ACC112 (cell line): Measurements from ENCODE around the gene KDM1A.
"Not testable (repeated sequence)": the region's sequence is repeated elsewhere in the genome, so short reads cannot be mapped to it uniquely, and the experiment has no call there.

Source experiments
- H2AFZ ChIP-seq: fragments of 200-600 bp; sonication (generic); one replicate; pipeline ENCODE4 v1.6.0; 2017; ENCODE audit warnings: antibody characterized with exemption, low read length; ENCODE audit not compliant: unreplicated experiment
- H3K27ac ChIP-seq: fragments of 200-600 bp; sonication (generic); 2 replicates; pipeline ENCODE4 v1.5.1; 2014; ENCODE audit warnings: low read depth, mild to moderate bottlenecking, antibody characterized with exemption, low read length, moderate library complexity
- H3K27me3 ChIP-seq: fragments of 200-600 bp; sonication (generic); 2 replicates; pipeline ENCODE4 v1.6.1; 2014; ENCODE audit warnings: mild to moderate bottlenecking, antibody characterized with exemption, low read length, moderate library complexity, mixed read lengths; ENCODE audit not compliant: insufficient read depth
- H3K36me3 ChIP-seq: fragments of 200-600 bp; sonication (generic); 2 replicates; pipeline ENCODE4 v1.6.1; 2016; ENCODE audit warnings: mild to moderate bottlenecking, antibody characterized with exemption, low read length, moderate library complexity, mixed read lengths; ENCODE audit not compliant: insufficient read depth
- H3K4me1 ChIP-seq: fragments of 200-600 bp; sonication (generic); one replicate; pipeline ENCODE4 v1.6.1; 2016; ENCODE audit warnings: low read length, mixed read lengths; ENCODE audit not compliant: insufficient read depth, unreplicated experiment, control insufficient read depth
- H3K4me3 ChIP-seq: fragments of 200-600 bp; sonication (generic); 2 replicates; pipeline ENCODE4 v1.5.1; 2014; ENCODE audit warnings: mild to moderate bottlenecking, low read depth, low read length
- H3K79me2 ChIP-seq: fragments of 200-600 bp; sonication (generic); one replicate; pipeline ENCODE4 v1.6.0; 2016; ENCODE audit warnings: low read length; ENCODE audit not compliant: control insufficient read depth, unreplicated experiment, insufficient read depth

Gene KDM1A

DNA sequence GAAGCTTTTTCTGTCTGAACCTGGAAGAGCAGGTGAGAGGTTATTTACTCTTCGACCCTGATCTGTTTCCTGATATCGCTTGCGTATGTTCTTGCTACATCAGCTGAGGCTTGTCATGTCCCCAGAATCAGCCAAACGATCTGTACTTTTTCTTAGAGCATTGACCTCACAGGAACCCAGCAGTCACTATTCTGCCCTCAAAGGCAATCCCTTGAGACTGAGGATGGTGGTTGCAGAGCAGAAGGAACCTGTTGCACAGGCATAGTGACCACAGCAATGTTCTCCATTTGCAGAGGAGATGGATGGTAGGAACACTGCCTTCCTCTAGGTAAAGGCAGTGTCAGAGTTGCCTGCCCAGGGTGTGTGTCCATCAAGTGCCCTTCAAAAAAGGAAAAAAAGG is 35.3 kb upstream of the KDM1A start:
- Histone ChIP-seq H3K4me3 (no peak overlapping the region), H3K36me3 (no peaks in the 10 kb centered on the region), H3K27me3 (0 out of 2 replicates have a peak, but pooled peaks cover 4% of the 10 kb centered on the region), H3K79me2 (no peaks in the 10 kb centered on the region), H2AFZ (no peak overlapping the region), H3K4me1 (peaks cover 3% of the 10 kb centered on the region), H3K27ac (no peak overlapping the region)

DNA sequence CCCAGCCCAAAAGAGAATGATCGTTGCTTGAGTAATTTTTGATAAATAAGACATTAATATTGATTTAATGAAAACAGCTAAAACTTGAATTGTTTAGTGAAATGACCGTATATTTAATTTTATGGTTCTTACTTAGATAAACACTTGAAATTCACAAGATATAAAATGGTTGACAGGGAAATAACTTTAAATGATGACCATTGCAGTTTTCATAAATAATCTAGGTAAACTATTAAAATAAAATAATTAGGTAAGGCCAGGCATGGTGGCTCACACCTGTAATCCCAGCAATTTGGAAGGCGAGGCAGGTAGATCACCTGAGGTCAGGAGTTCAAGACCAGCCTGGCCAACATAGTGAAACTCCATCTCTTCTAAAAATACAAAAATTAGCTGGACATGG is 26.9 kb upstream of the KDM1A start:
- H3K36me3 ChIP-seq, H3K79me2 ChIP-seq, H3K27me3 ChIP-seq, H3K4me3 ChIP-seq, H3K4me1 ChIP-seq, H2AFZ ChIP-seq, H3K27ac ChIP-seq: not testable (repeated sequence)

- not testable (repeated sequence) for H2AFZ ChIP-seq, H3K27me3 ChIP-seq, H3K36me3 ChIP-seq, H3K4me1 ChIP-seq, H3K27ac ChIP-seq, H3K4me3 ChIP-seq, H3K79me2 ChIP-seq
Measured at GRCh38 chr1:22993220-22993795, 26.0 kb upstream of the KDM1A start.

DNA sequence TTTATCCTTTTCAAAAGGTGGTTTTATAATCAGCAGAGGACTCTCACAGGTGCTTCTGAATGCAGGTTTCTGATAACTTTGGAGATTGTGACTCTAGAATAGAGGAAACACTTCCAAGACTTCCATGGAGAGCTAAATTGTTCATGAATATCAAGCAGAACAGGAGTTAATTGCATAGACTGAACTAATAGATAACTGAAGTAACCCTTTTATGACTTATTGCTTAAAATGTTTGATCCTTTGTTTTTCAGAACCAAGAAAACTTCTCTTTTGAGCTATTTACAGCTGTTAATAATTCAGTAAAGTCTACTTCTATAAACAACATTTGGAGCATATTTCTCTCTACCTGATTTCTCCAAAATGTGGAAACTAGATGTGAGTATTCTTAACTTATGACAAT is 23.5 kb upstream of the KDM1A start:
- no peaks in the 10 kb centered on the region for H3K36me3 ChIP-seq
- no peaks in the 10 kb centered on the region for H3K79me2 ChIP-seq
- no peaks in the 10 kb centered on the region for H3K4me1 ChIP-seq
- H3K4me3 ChIP-seq, result no peak overlapping the region
- H3K27me3 ChIP-seq, result peaks cover 10% of the 10 kb centered on the region; the same call in 1 of the 2 replicates
- no peak overlapping the region for H2AFZ ChIP-seq
- no peak overlapping the region for H3K27ac ChIP-seq

DNA sequence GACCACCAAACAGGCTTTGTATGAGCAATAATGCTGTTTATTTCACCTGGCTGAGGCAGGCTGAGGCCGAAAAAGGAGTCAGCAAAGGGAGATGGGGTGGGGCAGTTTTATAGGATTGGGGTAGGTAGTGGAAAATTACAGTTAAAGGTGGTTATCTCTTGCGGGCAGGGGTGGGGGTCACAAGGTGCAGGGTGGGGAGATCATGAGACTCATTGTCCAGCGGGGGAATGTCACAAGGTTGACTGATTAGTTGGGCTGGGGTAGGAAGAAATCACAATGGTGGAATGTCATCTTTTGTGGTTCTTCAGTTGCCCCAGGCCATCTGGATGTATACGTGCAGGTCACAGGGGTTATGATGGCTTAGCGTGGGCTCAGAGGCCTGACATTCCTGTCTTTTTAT is 21.7 kb upstream of the KDM1A start:
- not testable (repeated sequence) for H3K36me3 ChIP-seq, H3K79me2 ChIP-seq, H3K4me3 ChIP-seq, H2AFZ ChIP-seq, H3K27ac ChIP-seq, H3K4me1 ChIP-seq
- H3K27me3 ChIP-seq, result peaks cover 16% of the 10 kb centered on the region; the same call in 1 of the 2 replicates

GRCh38 chr1:23000133-23000532 is 19.1 kb upstream of the KDM1A start:
- H3K36me3 ChIP-seq, H3K4me1 ChIP-seq, H3K79me2 ChIP-seq, H2AFZ ChIP-seq, H3K4me3 ChIP-seq, H3K27ac ChIP-seq: not testable (repeated sequence)
- peaks cover 16% of the 10 kb centered on the region; the same call in 1 of the 2 replicates for H3K27me3 ChIP-seq

- H3K4me1 ChIP-seq, H3K4me3 ChIP-seq, H3K36me3 ChIP-seq, H3K27ac ChIP-seq, H3K79me2 ChIP-seq, H2AFZ ChIP-seq: not testable (repeated sequence)
- peaks cover 23% of the 10 kb centered on the region; the same call in 1 of the 2 replicates for H3K27me3 ChIP-seq
Measured at GRCh38 chr1:23002218-23002617, 17.1 kb upstream of the KDM1A start.

- Histone ChIP-seq H3K27me3 (peaks cover 23% of the 10 kb centered on the region; the same call in 1 of the 2 replicates), H2AFZ (no peak overlapping the region), H3K4me3 (no peak overlapping the region), H3K27ac (no peak overlapping the region), H3K36me3 (no peaks in the 10 kb centered on the region), H3K4me1 (no peaks in the 10 kb centered on the region), H3K79me2 (no peaks in the 10 kb centered on the region)
Measured at GRCh38 chr1:23004112-23004511, 15.2 kb upstream of the KDM1A start.

GRCh38 chr1:23004769-23005168 is 14.5 kb upstream of the KDM1A start:
- H3K4me1 ChIP-seq, H3K36me3 ChIP-seq, H3K4me3 ChIP-seq, H2AFZ ChIP-seq, H3K79me2 ChIP-seq, H3K27ac ChIP-seq: not testable (repeated sequence)
- peaks cover 23% of the 10 kb centered on the region; the same call in 1 of the 2 replicates for H3K27me3 ChIP-seq

DNA sequence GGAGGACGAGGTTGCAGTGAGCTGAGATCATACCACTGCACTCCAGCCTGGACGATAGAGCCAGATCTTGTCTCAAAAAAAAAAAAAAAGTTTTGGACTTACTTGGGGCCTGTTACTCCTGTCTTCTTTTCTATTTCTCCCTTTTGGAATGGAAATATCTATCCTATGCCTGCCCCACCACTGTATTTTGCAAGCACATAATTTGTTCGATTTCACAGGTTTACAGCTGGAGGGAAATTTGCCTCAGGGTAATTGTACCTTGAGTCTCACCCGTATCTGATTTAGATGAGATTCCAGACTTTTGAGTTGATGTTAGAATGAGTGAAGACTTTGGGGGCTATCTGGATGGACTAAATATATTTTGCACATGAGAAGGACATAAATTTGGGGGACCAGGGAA is 12.2 kb upstream of the KDM1A start:
- H3K27me3 ChIP-seq, result peaks cover 7% of the 10 kb centered on the region; the same call in 1 of the 2 replicates
- no peak overlapping the region for H3K4me3 ChIP-seq
- no peak overlapping the region for H2AFZ ChIP-seq
- H3K27ac ChIP-seq, result no peak overlapping the region
- no peaks in the 10 kb centered on the region for H3K79me2 ChIP-seq
- H3K36me3 ChIP-seq, result no peaks in the 10 kb centered on the region
- H3K4me1 ChIP-seq, result peaks cover 2% of the 10 kb centered on the region

GRCh38 chr1:23008901-23009300 is 10.4 kb upstream of the KDM1A start:
- Histone ChIP-seq H3K27me3 (peaks cover 7% of the 10 kb centered on the region; the same call in 1 of the 2 replicates), H2AFZ (no peak overlapping the region), H3K4me1 (peaks cover 2% of the 10 kb centered on the region), H3K36me3 (no peaks in the 10 kb centered on the region), H3K4me3 (no peak overlapping the region), H3K27ac (no peak overlapping the region), H3K79me2 (no peaks in the 10 kb centered on the region)
